Astrocyte of the spinal cord (primary cell): ENCODE data around the gene ABI3BP.

Experiments
- DNase-seq: peaks from one replicate; pipeline ENCODE4 v3.0.0; 2011; ENCODE audit warnings: low read depth, low spot score
- H3K4me3 ChIP-seq: 2 replicates; pipeline ENCODE4 v1.5.1; 2011; ENCODE audit warnings: low read depth, mild to moderate bottlenecking, low read length, moderate library complexity
- CTCF ChIP-seq: IDR thresholded peaks from 2 replicates; pipeline ENCODE4 v1.5.1; 2012; ENCODE audit warnings: low read depth, mild to moderate bottlenecking, low read length, inconsistent platforms
- in situ Hi-C: cut with HindIII; loops from 2 replicates; pipeline ENCODE4 v1.10.0; 2017; ENCODE audit warnings: low sequenced_read_pairs

ABI3BP gene

GRCh38 chr3:100783619-100784018 is 209.6 kb downstream of the ABI3BP start:
- in situ Hi-C loops: no loop called here
- H3K4me3 ChIP-seq: no peak overlapping the region
- DNase-seq: no peak
- TF ChIP-seq CTCF: no peak

- no peak for DNase-seq
- in situ Hi-C loops: no loop called here
- H3K4me3 ChIP-seq: no peak overlapping the region
- no peak for TF ChIP-seq CTCF
Measured at GRCh38 chr3:100782906-100783305, 210.3 kb downstream of the ABI3BP start.

GRCh38 chr3:100782348-100782747 is 210.9 kb downstream of the ABI3BP start:
- DNase-seq: no peak
- no peak for TF ChIP-seq CTCF
- H3K4me3 ChIP-seq: no peak overlapping the region
- in situ Hi-C loops: no loop called here

- in situ Hi-C loops: no loop called here
- DNase-seq: peak; percentile 23
- no peak for TF ChIP-seq CTCF
- no peak overlapping the region for H3K4me3 ChIP-seq
Measured at GRCh38 chr3:100781301-100781700, 211.9 kb downstream of the ABI3BP start.

GRCh38 chr3:100780071-100780622 is 213.1 kb downstream of the ABI3BP start:
- no peak for TF ChIP-seq CTCF
- H3K4me3 ChIP-seq: no peak overlapping the region
- in situ Hi-C loops: no loop called here
- peak; percentile 28 for DNase-seq

- in situ Hi-C loops: no loop called here
Measured at GRCh38 chr3:100779480-100779879, 213.7 kb downstream of the ABI3BP start.

More at GRCh38 chr3:100779480-100779879, 213.7 kb downstream of the ABI3BP start:
- DNase-seq: no peak
- TF ChIP-seq CTCF: no peak
- no peak overlapping the region for H3K4me3 ChIP-seq
